Measurements from ENCODE around the gene AADACL2.

Gene AADACL2

DNA sequence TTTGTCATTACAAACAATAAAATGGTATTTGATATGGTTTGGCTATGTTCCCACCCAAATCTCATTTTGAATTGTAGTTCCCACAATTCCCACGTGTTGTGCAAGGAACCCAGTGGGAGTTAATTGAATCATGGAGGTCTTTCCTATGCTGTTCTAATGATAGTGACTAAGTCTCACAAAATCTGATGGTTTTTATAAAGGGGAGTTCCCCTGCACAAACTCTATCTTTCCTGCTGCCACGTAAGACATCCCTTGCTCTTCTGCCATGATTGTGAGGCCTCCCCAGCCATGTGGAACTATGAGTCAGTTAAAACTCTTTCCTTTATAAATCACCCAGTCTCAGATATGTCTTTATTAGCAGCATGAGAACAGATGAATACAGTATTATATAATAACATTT lies 64.7 kb downstream of the AADACL2 start:
- intact Hi-C loops (cut with DNase I), result no loop called here
- no peak for DNase-seq

DNA sequence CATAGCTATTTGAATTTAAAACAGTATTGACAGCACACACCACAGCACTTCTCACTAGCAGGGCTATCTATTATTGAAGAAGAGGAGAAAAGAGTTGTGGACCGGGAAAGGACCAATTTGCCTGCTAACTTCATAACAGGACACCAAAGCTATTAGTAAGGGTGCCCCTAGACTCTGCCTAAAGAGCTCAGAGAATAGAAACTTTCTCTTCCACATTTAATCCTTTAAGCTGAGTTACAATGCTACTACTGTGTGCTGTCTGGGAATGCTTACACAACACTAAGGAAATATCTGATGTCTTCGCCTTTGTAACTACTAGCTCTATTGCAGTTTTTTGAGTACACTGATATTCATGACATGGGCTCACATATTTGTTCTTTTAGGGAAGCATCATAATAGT lies 66.7 kb downstream of the AADACL2 start:
- intact Hi-C loops (cut with DNase I), result no loop called here
- no peak for DNase-seq

DNA sequence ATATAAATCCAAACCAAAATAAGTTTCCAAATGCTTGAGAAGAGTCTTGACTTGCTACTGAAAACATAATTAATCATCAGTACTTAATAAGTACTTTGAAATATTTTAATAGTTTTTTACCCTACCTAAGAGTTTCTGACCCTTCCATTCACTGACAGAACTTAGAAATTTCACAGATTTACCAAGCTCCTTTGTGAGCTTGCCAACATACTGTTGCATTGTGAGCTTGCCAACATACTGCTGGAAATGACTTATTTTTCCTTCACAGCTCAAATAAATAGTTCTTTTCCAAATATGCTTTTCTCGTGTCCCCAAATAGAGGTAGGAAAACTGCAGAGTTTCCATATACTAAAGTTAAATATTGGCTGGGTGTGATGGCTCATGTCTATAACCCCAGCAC lies 70.5 kb downstream of the AADACL2 start:
- intact Hi-C loops (cut with DNase I), result no loop called here
- DNase-seq, result no peak

DNA sequence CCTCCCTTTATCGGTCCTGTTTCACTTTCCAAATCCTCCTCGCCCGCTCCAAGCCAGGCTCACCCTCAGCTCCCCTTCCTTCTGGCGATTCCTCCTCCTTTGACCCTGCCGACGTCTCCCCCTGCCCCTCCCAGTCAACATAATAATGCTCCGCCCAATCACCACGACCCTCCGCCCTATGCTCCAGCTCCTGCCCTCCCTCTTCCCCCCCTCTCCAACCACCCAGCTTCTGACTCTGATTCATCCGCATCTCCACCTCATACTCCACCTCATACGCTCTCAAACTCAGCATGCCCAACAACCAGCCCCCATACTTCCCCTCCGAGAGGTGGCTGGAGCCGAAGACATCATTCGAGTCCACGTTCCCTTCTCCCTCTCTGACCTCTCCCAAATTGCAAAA lies 73.1 kb downstream of the AADACL2 start:
- intact Hi-C loops (cut with DNase I), result no loop called here
- no peak for DNase-seq

Data from posterior cingulate gyrus (tissue), 11 donors.